Parathyroid adenoma (tissue), 2 donors: ENCODE results near the gene ATAD2B.

Experiments
- H2AFZ ChIP-seq: fragments of 300-600 bp; sonication (generic); one replicate; pipeline ENCODE4 v1.7.0; 2017; ENCODE audit warnings: antibody characterized with exemption, mild to moderate bottlenecking
- H3K27ac ChIP-seq: fragments of 300-600 bp; sonication (generic); one replicate; pipeline ENCODE4 v1.7.0; 2017
- H3K27me3 ChIP-seq: fragments of 300-600 bp; sonication (generic); one replicate; pipeline ENCODE4 v1.7.0; 2017; ENCODE audit warnings: low read length; ENCODE audit not compliant: control insufficient read depth, insufficient read depth
- H3K36me3 ChIP-seq: fragments of 300-600 bp; sonication (generic); one replicate; pipeline ENCODE4 v1.7.0; 2017; ENCODE audit warnings: low read length; ENCODE audit not compliant: control insufficient read depth, insufficient read depth
- H3K4me1 ChIP-seq: fragments of 300-600 bp; sonication (generic); one replicate; pipeline ENCODE4 v1.7.0; 2017; ENCODE audit warnings: control low read depth
- H3K4me2 ChIP-seq: fragments of 300-600 bp; sonication (generic); one replicate; pipeline ENCODE4 v1.7.0; 2017; ENCODE audit warnings: low read length
- H3K4me3 ChIP-seq: fragments of 300-600 bp; sonication (generic); one replicate; pipeline ENCODE4 v1.7.0; 2017; ENCODE audit warnings: low read depth, low read length
- H3K79me2 ChIP-seq: fragments of 300-600 bp; sonication (generic); one replicate; pipeline ENCODE4 v1.7.0; 2017; ENCODE audit warnings: control low read depth
- H3K9ac ChIP-seq: fragments of 300-600 bp; sonication (generic); one replicate; pipeline ENCODE4 v1.7.0; 2017; ENCODE audit warnings: mild to moderate bottlenecking
- H3K9me3 ChIP-seq: fragments of 300-600 bp; sonication (generic); one replicate; pipeline ENCODE4 v1.7.0; 2017; ENCODE audit warnings: low read length; ENCODE audit not compliant: control insufficient read depth
- TF ChIP-seq, protein P1 (sequence below): fragments of 300-600 bp; sonication (generic); IDR thresholded peaks from one replicate; pipeline ENCODE4 v1.7.0; 2017; ENCODE audit warnings: antibody characterized with exemption, mild to moderate bottlenecking
- donor health status: primary hyperparathyroidism.

ATAD2B gene

DNA sequence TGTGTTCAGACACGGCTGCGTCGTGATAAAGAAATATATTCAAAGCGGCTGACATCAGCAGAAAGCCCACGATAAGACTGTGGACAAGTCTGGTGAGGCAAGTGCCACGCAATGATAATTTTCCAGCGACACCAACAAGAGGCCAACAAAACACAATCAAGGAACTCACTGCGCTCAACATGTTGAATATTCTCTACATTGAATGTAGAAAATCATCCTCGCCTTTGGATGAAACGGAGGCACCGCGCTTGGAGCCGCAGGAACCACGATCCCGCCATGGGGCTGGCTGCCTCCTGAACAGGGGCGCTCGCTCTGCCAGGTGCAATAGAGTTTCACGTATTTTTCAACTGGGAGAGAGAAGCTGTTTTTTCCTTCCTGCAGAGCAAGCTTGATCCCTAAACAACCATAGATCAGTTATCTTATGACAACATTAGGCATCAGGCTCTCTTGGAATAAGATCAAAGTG is 220.3 kb downstream of the ATAD2B start:
- no peaks in the 10 kb centered on the region for H3K27me3 ChIP-seq
- H3K79me2 ChIP-seq: no peaks in the 10 kb centered on the region
- no peak overlapping the region for H3K4me2 ChIP-seq
- no peak overlapping the region for H3K9ac ChIP-seq
- no peaks in the 10 kb centered on the region for H3K9me3 ChIP-seq
- TF ChIP-seq, protein P1, sequence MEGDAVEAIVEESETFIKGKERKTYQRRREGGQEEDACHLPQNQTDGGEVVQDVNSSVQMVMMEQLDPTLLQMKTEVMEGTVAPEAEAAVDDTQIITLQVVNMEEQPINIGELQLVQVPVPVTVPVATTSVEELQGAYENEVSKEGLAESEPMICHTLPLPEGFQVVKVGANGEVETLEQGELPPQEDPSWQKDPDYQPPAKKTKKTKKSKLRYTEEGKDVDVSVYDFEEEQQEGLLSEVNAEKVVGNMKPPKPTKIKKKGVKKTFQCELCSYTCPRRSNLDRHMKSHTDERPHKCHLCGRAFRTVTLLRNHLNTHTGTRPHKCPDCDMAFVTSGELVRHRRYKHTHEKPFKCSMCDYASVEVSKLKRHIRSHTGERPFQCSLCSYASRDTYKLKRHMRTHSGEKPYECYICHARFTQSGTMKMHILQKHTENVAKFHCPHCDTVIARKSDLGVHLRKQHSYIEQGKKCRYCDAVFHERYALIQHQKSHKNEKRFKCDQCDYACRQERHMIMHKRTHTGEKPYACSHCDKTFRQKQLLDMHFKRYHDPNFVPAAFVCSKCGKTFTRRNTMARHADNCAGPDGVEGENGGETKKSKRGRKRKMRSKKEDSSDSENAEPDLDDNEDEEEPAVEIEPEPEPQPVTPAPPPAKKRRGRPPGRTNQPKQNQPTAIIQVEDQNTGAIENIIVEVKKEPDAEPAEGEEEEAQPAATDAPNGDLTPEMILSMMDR: no peak
- H3K4me3 ChIP-seq: no peak overlapping the region
- H3K27ac ChIP-seq: no peak overlapping the region
- no peak overlapping the region for H2AFZ ChIP-seq
- H3K36me3 ChIP-seq: no peaks in the 10 kb centered on the region
- no peaks in the 10 kb centered on the region for H3K4me1 ChIP-seq

DNA sequence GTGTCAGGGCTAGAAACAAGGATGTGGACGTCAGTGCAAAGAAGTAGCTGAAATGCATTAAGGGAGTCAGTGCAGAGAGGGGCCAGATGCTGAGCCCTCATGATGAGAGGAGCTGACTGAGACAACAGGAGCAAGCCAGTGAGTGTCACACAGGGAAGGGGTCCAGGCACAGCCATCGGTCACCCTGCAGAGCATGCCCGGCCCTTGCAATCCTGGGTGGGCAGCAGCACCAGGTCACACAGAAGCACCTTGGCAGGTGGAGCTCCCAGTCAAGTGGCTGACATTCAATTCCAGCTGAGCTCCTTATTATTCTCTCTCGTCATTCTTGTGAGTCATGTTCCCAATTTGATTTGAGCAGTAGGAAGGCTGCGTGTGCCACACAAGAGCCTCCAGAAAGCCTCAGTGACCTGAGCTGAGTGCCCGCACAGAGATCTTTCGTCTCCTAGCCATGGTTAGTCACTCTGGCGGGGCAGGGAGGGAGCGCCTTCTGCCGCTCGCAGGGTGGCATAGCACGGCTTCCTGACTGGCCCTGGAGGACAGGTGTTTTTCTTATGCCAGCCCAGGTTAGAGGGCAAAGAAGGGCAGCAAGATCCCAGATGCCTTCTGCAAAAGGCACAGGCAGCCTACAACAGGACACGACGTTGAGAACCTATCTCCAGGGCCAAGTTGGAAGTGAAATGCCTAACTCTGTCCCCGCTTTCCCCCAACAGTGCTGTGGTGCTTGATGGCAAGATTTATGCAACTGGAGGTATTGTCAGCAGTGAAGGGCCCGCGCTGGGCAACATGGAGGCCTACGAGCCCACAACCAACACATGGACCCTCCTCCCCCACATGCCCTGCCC is 220.9 kb downstream of the ATAD2B start:
- H3K4me1 ChIP-seq: no peaks in the 10 kb centered on the region
- TF ChIP-seq, protein P1: no peak
- H3K4me3 ChIP-seq: no peak overlapping the region
- H3K4me2 ChIP-seq: no peak overlapping the region
- H3K27me3 ChIP-seq: no peaks in the 10 kb centered on the region
- H3K79me2 ChIP-seq: no peaks in the 10 kb centered on the region
- H3K27ac ChIP-seq: no peak overlapping the region
- H2AFZ ChIP-seq: no peak overlapping the region
- H3K9me3 ChIP-seq: no peaks in the 10 kb centered on the region
- H3K9ac ChIP-seq: no peak overlapping the region
- H3K36me3 ChIP-seq: no peaks in the 10 kb centered on the region

- no peak overlapping the region for H3K4me2 ChIP-seq
- H3K27ac ChIP-seq: no peak overlapping the region
- H3K4me3 ChIP-seq: no peak overlapping the region
- no peaks in the 10 kb centered on the region for H3K79me2 ChIP-seq
- no peaks in the 10 kb centered on the region for H3K4me1 ChIP-seq
- H3K9ac ChIP-seq: no peak overlapping the region
- no peaks in the 10 kb centered on the region for H3K36me3 ChIP-seq
- no peak overlapping the region for H2AFZ ChIP-seq
- no peaks in the 10 kb centered on the region for H3K9me3 ChIP-seq
- TF ChIP-seq, protein P1: no peak
- no peaks in the 10 kb centered on the region for H3K27me3 ChIP-seq
Observed at GRCh38 chr2:23703583-23704385, 223.1 kb downstream of the ATAD2B start.

DNA sequence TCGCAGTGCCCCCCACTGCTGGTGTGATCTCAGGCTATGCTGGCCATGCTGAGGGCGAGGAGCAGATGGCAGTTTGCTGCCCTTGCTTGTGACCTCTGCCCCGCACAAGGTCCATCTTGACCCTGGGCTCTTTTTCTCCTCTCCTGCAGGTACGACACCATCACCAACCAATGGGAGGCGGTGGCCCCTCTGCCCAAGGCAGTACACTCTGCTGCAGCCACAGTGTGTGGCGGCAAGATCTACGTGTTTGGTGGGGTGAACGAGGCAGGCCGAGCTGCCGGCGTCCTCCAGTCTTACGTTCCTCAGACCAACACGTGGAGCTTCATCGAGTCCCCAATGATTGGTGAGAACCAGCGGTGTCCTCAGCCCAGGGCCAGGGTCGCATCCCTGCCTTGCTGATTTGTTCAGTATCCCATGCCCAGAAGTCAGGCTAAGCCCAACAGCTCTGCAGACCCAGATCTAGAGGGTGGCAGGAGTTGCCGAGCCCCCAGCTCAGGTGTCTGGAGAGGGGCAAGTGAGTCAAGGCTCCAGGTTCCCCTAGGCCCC is 223.8 kb downstream of the ATAD2B start:
- H3K4me1 ChIP-seq: no peaks in the 10 kb centered on the region
- no peak overlapping the region for H2AFZ ChIP-seq
- H3K79me2 ChIP-seq: no peaks in the 10 kb centered on the region
- no peak overlapping the region for H3K9ac ChIP-seq
- H3K27ac ChIP-seq: no peak overlapping the region
- no peak overlapping the region for H3K4me2 ChIP-seq
- H3K4me3 ChIP-seq: no peak overlapping the region
- no peaks in the 10 kb centered on the region for H3K9me3 ChIP-seq
- no peaks in the 10 kb centered on the region for H3K36me3 ChIP-seq
- TF ChIP-seq, protein P1: no peak
- H3K27me3 ChIP-seq: no peaks in the 10 kb centered on the region
